CD14-positive monocyte (primary cell): ENCODE results near the gene GAD1. TPM values are rescaled to one million over a fixed set of nuclear protein-coding genes. Genes with fewer than 3 reads are reported as not detected.

Source experiments
- DNase-seq, 3 donors: peaks; one replicate each; pipeline ENCODE4 v3.0.0-alpha.2; 2011 to 2022
- H2AFZ ChIP-seq: 2 replicates; pipeline ENCODE4 v1.6.0; 2012; ENCODE audit warnings: mild to moderate bottlenecking, low read depth, low read length, inconsistent platforms; ENCODE audit not compliant: insufficient read depth, poor library complexity, severe bottlenecking
- H3K27ac ChIP-seq, 2 donors: 1 replicate in 1 of 2; 2 replicates in 1 of 2; pipeline ENCODE4 v1.5.1; 2012 to 2013; ENCODE audit warnings: low read length in 2 of 2, control low read depth in 1 of 2, inconsistent platforms in 1 of 2, low read depth in 1 of 2, mild to moderate bottlenecking in 1 of 2
- H3K27me3 ChIP-seq, 2 donors: one replicate each; pipeline versions ENCODE4 v1.6.0 to v1.6.1; 2011 to 2013; ENCODE audit warnings: low read length in 2 of 2; ENCODE audit not compliant: control insufficient read depth in 2 of 2, insufficient read depth in 2 of 2
- H3K36me3 ChIP-seq, 2 donors: replicated peaks in 1 of 2; 1 replicate in 1 of 2; 2 replicates in 1 of 2; pipeline versions ENCODE4 v1.5.1 to v1.6.1; 2012 to 2013; ENCODE audit warnings: low read length in 2 of 2, control low read depth in 1 of 2, inconsistent platforms in 1 of 2, mild to moderate bottlenecking in 1 of 2; ENCODE audit not compliant: insufficient read depth in 2 of 2, control insufficient read depth in 1 of 2
- H3K4me1 ChIP-seq, 2 donors: 1 replicate in 1 of 2; 2 replicates in 1 of 2; pipeline versions ENCODE4 v1.5.1 to v1.6.1; 2012 to 2013; ENCODE audit warnings: low read length in 2 of 2, control low read depth in 1 of 2, inconsistent platforms in 1 of 2, mild to moderate bottlenecking in 1 of 2, moderate library complexity in 1 of 2; ENCODE audit not compliant: insufficient read depth in 2 of 2, control insufficient read depth in 1 of 2
- H3K4me2 ChIP-seq: replicated peaks from 2 replicates; pipeline ENCODE3; 2012; ENCODE audit warnings: low read length, moderate library complexity, mild to moderate bottlenecking; ENCODE audit not compliant: poor library complexity, severe bottlenecking; ENCODE audit errors: extremely low read depth
- H3K4me3 ChIP-seq, 3 experiments: fragments of 200-600 bp in 1 of 3; sonication (generic) in 1 of 3; replicated peaks in 1 of 3; 1 replicate in 2 of 3; 2 replicates in 1 of 3; pipeline ENCODE4 v1.5.1; 2011 to 2013; ENCODE audit warnings: low read length in 3 of 3, mild to moderate bottlenecking in 3 of 3, control low read depth in 2 of 3, low read depth in 2 of 3, inconsistent platforms in 1 of 3, moderate library complexity in 1 of 3
- H3K79me2 ChIP-seq: 2 replicates; pipeline ENCODE4 v1.6.0; 2012; ENCODE audit warnings: mild to moderate bottlenecking, control low read depth, inconsistent platforms, low read length, moderate library complexity; ENCODE audit not compliant: insufficient read depth
- H3K9ac ChIP-seq: 2 replicates; pipeline ENCODE4 v1.6.0; 2017; ENCODE audit warnings: low read length, mild to moderate bottlenecking; ENCODE audit not compliant: insufficient read depth, poor library complexity, severe bottlenecking
- H3K9me3 ChIP-seq, 2 donors: replicated peaks in 1 of 2; 1 replicate in 1 of 2; 2 replicates in 1 of 2; pipeline versions ENCODE4 v1.5.1 to v1.6.1; 2012 to 2013; ENCODE audit warnings: low read length in 2 of 2, control low read depth in 1 of 2; ENCODE audit not compliant: control insufficient read depth in 1 of 2, insufficient read depth in 1 of 2
- H4K20me1 ChIP-seq: 2 replicates; pipeline ENCODE4 v1.6.0; 2012; ENCODE audit warnings: mild to moderate bottlenecking, low read length, control low read depth, moderate library complexity; ENCODE audit not compliant: insufficient read depth
- H3K27ac Mint-ChIP-seq, 7 donors: one replicate each; pipeline ENCODE4 v1.8.0; 2020; ENCODE audit warnings: mild to moderate bottlenecking in 7 of 7, mixed read lengths in 7 of 7, moderate library complexity in 6 of 7, inconsistent platforms in 2 of 7
- H3K27me3 Mint-ChIP-seq, 3 donors: one replicate each; pipeline ENCODE4 v1.8.0; 2021 to 2022; ENCODE audit warnings: low read depth in 3 of 3, mild to moderate bottlenecking in 3 of 3, mixed read lengths in 3 of 3, moderate library complexity in 3 of 3, inconsistent platforms in 1 of 3
- H3K36me3 Mint-ChIP-seq, 2 donors: one replicate each; pipeline ENCODE4 v1.8.0; 2020; ENCODE audit warnings: mixed read lengths in 2 of 2, inconsistent platforms in 1 of 2, mild to moderate bottlenecking in 1 of 2
- H3K4me1 Mint-ChIP-seq: one replicate; pipeline ENCODE4 v1.8.0; 2020; ENCODE audit warnings: mild to moderate bottlenecking, mixed read lengths
- H3K4me3 Mint-ChIP-seq, 2 donors: one replicate each; pipeline ENCODE4 v1.8.0; 2020; ENCODE audit warnings: mild to moderate bottlenecking in 2 of 2, mixed read lengths in 2 of 2, moderate library complexity in 1 of 2
- H3K9me3 Mint-ChIP-seq, 7 donors: one replicate each; pipeline ENCODE4 v1.8.0; 2020 to 2022; ENCODE audit warnings: mixed read lengths in 7 of 7, mild to moderate bottlenecking in 6 of 7, moderate library complexity in 6 of 7, inconsistent platforms in 2 of 7
- CTCF ChIP-seq: fragments of 200-600 bp; IDR thresholded peaks from one replicate; pipeline ENCODE4 v1.8.0; 2022; ENCODE audit warnings: antibody characterized with exemption, mild to moderate bottlenecking
- WGBS: methylation state at CpG from one replicate; pipeline ENCODE4 v1.1.5; 2013; ENCODE audit warnings: missing lambda C conversion rate; ENCODE audit not compliant: insufficient coverage; 5-methylcytosine and 5-hydroxymethylcytosine counted together
- intact Hi-C, 2 donors: fragments of 100-400 bp; cut with micrococcal nuclease; formaldehyde crosslinking; loops; one replicate each; pipeline versions ENCODE4 v1.15.0 to v1.15.1; 2023
- polyA minus RNA-seq: library from RNA; depleted of rRNA, polyadenylated mRNA; stranded (reverse); fragments of >200 nt; gene quantifications from 2 replicates; pipeline ENCODE4 v1.2.3, GENCODE V29; 2012
- polyA plus RNA-seq, 3 donors: library from polyadenylated mRNA; depleted of rRNA in 1 of 3; unstranded in 2 of 3; stranded (reverse) in 1 of 3; fragments of 300-500 nt in 2 of 3; fragments of >200 nt in 1 of 3; fragmentation: Illumina TruSeq in 2 of 3; gene quantifications; 1 replicate in 2 of 3; 2 replicates in 1 of 3; pipeline ENCODE4 v1.2.3, GENCODE V29; 2012 to 2021
- total RNA-seq, 12 experiments: library from RNA in 1 of 12; stranded (reverse) in 1 of 12; fragments of 120-200 nt in 1 of 12; gene quantifications; one replicate each; pipeline ENCODE4 v1.2.4 and lab custom pipeline; 2013 to 2026; ENCODE audit warnings: mixed read lengths in 6 of 12, inconsistent platforms in 1 of 12

The GAD1 gene
- total RNA-seq (2013): not detected
- under 1 TPM in 1 of 3 donors, not detected in 2; 0.08 TPM for polyA plus RNA-seq
- polyA minus RNA-seq: 0.08 TPM in 1 of 2 replicates, not detected in the other
- 0 to 7.8 (median 0.62) reads per million in 11 experiments for total RNA-seq (lab: John Stamatoyannopoulos, UW)

GRCh38 chr2:170816504-170817092 is at the start of gene GAD1:
TSS of gene GAD1 (plus strand) at chr2:170816887. CDS start at chr2:170818592, 1,705 bp downstream.
- peak; percentile 62 to 86 (median 77) for DNase-seq
- Histone ChIP-seq H3K27ac (no peak within 1 kb of the TSS), H3K36me3 (no peaks in the 10 kb centered on the region), H3K27me3 (peaks cover 80 to 95% of the 10 kb centered on the region in 2 donors), H4K20me1 (no peaks in the 10 kb centered on the region), H3K4me1 (peaks cover 41 to 50% of the 10 kb centered on the region in 2 donors), H3K4me2 (peak within 1 kb of the TSS; percentile 78), H3K79me2 (no peaks in the 10 kb centered on the region), H3K9me3 (peaks cover 0 to 58% of the 10 kb centered on the region in 2 donors), H2AFZ (peak within 1 kb of the TSS; percentile 71), H3K9ac (peak within 1 kb of the TSS; percentile 37), H3K4me3 (peak within 1 kb of the TSS; percentile 29 to 71 (median 32))
- H3K9me3 Mint-ChIP-seq: peaks cover 0 to 40% (median 25%) of the 10 kb centered on the region in 7 donors
- intact Hi-C loops: loop anchor here in 1 of 2 donors (10.0 kb wide), 1 partner anchor 412 kb away; no protein-coding TSS in a partner anchor
- peaks cover 3 to 17% of the 10 kb centered on the region in 2 donors for H3K36me3 Mint-ChIP-seq
- peak within 1 kb of the TSS; percentile 75 to 86 for H3K4me3 Mint-ChIP-seq
- TF ChIP-seq CTCF: no peak
- peaks cover 56% of the 10 kb centered on the region for H3K4me1 Mint-ChIP-seq
- H3K27ac Mint-ChIP-seq: peak within 1 kb of the TSS in 2 of 7 donors; percentile 25 to 33
- H3K27me3 Mint-ChIP-seq: peaks cover 87 to 95% (median 93%) of the 10 kb centered on the region in 3 donors
- WGBS: 0% methylated on average over 43 of the region's 49 CpGs

GRCh38 chr2:170770008-170770605 is 46.6 kb upstream of the GAD1 start, which contains the start of gene ERICH2:
TSS of gene ERICH2 (plus strand) at chr2:170770378. CDS start at chr2:170770682, 304 bp downstream.
- peaks cover 15% of the 10 kb centered on the region for H3K4me1 Mint-ChIP-seq
- H3K4me1 ChIP-seq: peaks cover 14 to 15% of the 10 kb centered on the region in 2 donors
- H3K4me2 ChIP-seq: peak within 1 kb of the TSS; percentile 89
- H3K9me3 ChIP-seq: no peaks in the 10 kb centered on the region
- 6% methylated on average over 9 of the region's 13 CpGs for WGBS
- H3K9me3 Mint-ChIP-seq: peaks cover 0 to 7% (median 0%) of the 10 kb centered on the region in 7 donors
- no peaks in the 10 kb centered on the region for H4K20me1 ChIP-seq
- DNase-seq: peak; percentile 15 to 54 (median 38)
- intact Hi-C loops: no loop called here
- H3K79me2 ChIP-seq: no peaks in the 10 kb centered on the region
- H3K36me3 Mint-ChIP-seq: peaks cover 0 to 4% of the 10 kb centered on the region in 2 donors
- peak within 1 kb of the TSS; percentile 67 to 85 (median 72) for H3K4me3 ChIP-seq
- H3K27ac ChIP-seq: no peak within 1 kb of the TSS
- H3K9ac ChIP-seq: peak within 1 kb of the TSS; percentile 38
- H3K4me3 Mint-ChIP-seq: peak within 1 kb of the TSS; percentile 81 to 91
- peak within 1 kb of the TSS in 4 of 7 donors; percentile 45 to 84 (median 49) for H3K27ac Mint-ChIP-seq
- no peak for TF ChIP-seq CTCF
- H3K27me3 ChIP-seq: peaks cover 39 to 53% of the 10 kb centered on the region in 2 donors
- H3K27me3 Mint-ChIP-seq: peaks cover 40 to 65% (median 48%) of the 10 kb centered on the region in 3 donors
- H2AFZ ChIP-seq: peak within 1 kb of the TSS; percentile 86
- H3K36me3 ChIP-seq: no peaks in the 10 kb centered on the region
